Measurements from ENCODE around the gene CRCP.

The CRCP gene

DNA sequence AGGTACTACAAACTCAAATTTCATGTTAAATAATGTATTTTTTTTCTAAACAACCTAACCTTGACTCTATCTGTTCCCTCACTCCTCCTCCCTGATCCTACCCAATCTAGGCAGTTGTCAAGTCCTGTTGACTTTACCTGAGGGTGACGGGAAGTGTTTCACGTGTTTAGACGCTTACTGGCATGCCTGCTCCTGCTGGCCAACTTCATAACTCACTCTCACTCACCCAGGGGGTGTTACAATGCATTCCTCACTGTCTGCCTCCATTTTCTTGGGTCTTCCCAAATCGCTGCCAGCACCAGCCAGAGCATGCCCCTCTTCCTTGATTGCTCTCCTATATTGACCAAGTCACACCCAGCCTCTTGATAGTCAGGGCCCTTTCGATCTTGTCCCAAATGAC is 28.3 kb downstream of the CRCP start:
- H3K4me2 ChIP-seq (ENCODE audit: low read depth, low read length): no peak overlapping the region
- no peaks in the 10 kb centered on the region for H3K4me1 ChIP-seq (ENCODE audit: low read length)
- no peaks in the 10 kb centered on the region for H4K20me1 ChIP-seq (ENCODE audit: insufficient read depth, low read length)
- DNase-seq: no peak
- H3F3A ChIP-seq (ENCODE audit: insufficient read depth, low read length): no peaks in the 10 kb centered on the region
- H3K27ac ChIP-seq (ENCODE audit: low read length): no peak overlapping the region
- H3K9ac ChIP-seq (ENCODE audit: low read length): no peak overlapping the region
- no peak overlapping the region for H2AFZ ChIP-seq (ENCODE audit: low read length)
- H3K36me3 ChIP-seq (replicated peaks; ENCODE audit: insufficient read depth, low read length): peaks cover 18% of the 10 kb centered on the region
- no peaks in the 10 kb centered on the region for H3K27me3 ChIP-seq (replicated peaks; ENCODE audit: insufficient read depth, low read length)
- H3K9me2 ChIP-seq (replicated peaks; ENCODE audit: insufficient read depth, low read length): no peaks in the 10 kb centered on the region
- TF ChIP-seq EZH2phosphoT487 (IDR thresholded peaks at IDR 0.05; ENCODE audit: low read length) (no peak), EZH2 (optimal IDR thresholded peaks at IDR 0.05; ENCODE audit: low read depth, low read length) (no peak)
- TF ChIP-seq, protein P1, sequence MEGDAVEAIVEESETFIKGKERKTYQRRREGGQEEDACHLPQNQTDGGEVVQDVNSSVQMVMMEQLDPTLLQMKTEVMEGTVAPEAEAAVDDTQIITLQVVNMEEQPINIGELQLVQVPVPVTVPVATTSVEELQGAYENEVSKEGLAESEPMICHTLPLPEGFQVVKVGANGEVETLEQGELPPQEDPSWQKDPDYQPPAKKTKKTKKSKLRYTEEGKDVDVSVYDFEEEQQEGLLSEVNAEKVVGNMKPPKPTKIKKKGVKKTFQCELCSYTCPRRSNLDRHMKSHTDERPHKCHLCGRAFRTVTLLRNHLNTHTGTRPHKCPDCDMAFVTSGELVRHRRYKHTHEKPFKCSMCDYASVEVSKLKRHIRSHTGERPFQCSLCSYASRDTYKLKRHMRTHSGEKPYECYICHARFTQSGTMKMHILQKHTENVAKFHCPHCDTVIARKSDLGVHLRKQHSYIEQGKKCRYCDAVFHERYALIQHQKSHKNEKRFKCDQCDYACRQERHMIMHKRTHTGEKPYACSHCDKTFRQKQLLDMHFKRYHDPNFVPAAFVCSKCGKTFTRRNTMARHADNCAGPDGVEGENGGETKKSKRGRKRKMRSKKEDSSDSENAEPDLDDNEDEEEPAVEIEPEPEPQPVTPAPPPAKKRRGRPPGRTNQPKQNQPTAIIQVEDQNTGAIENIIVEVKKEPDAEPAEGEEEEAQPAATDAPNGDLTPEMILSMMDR (IDR thresholded peaks at IDR 0.05; ENCODE audit: low read length): no peak
- peaks cover 65% of the 10 kb centered on the region for H3K79me2 ChIP-seq (ENCODE audit: low read length)
- no peak overlapping the region for H3K4me3 ChIP-seq (ENCODE audit: low read length)
- H3K9me3 ChIP-seq (replicated peaks; ENCODE audit: insufficient read depth, low read length): no peaks in the 10 kb centered on the region

DNA sequence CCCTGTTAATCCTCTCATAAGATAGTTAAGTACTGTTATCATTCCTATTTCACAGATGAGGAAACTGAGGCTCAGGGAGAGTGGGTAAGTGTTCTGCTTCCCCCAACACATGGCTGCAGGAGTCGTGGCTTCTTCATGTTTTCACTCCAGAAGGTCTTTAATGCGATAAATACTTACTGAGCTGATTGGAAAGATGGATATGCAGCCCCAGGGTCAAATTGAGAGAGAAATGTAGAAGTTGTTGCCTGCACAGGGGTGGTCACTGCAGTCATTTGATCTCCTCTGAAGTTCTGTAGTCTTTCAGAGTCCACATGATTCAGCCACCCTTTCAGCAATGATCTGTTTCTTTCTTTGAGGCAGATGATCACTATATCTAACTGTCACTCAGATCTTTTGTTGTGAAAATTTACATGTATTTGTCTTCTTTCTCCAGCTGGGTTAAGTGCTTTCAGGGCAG is 29.3 kb downstream of the CRCP start:
- DNase-seq: no peak
- H3K4me2 ChIP-seq (ENCODE audit: low read depth, low read length): no peak overlapping the region
- H3F3A ChIP-seq (ENCODE audit: insufficient read depth, low read length): no peaks in the 10 kb centered on the region
- H3K9me2 ChIP-seq (replicated peaks; ENCODE audit: insufficient read depth, low read length): no peaks in the 10 kb centered on the region
- no peaks in the 10 kb centered on the region for H3K27me3 ChIP-seq (replicated peaks; ENCODE audit: insufficient read depth, low read length)
- H4K20me1 ChIP-seq (ENCODE audit: insufficient read depth, low read length): no peaks in the 10 kb centered on the region
- TF ChIP-seq, protein P1 (IDR thresholded peaks at IDR 0.05; ENCODE audit: low read length): no peak
- TF ChIP-seq EZH2 (optimal IDR thresholded peaks at IDR 0.05; ENCODE audit: low read depth, low read length) (no peak), EZH2phosphoT487 (IDR thresholded peaks at IDR 0.05; ENCODE audit: low read length) (no peak)
- no peak overlapping the region for H3K27ac ChIP-seq (ENCODE audit: low read length)
- peaks cover 18% of the 10 kb centered on the region for H3K36me3 ChIP-seq (replicated peaks; ENCODE audit: insufficient read depth, low read length)
- H3K9me3 ChIP-seq (replicated peaks; ENCODE audit: insufficient read depth, low read length): no peaks in the 10 kb centered on the region
- H3K4me3 ChIP-seq (ENCODE audit: low read length): no peak overlapping the region
- no peaks in the 10 kb centered on the region for H3K4me1 ChIP-seq (ENCODE audit: low read length)
- peaks cover 72% of the 10 kb centered on the region for H3K79me2 ChIP-seq (ENCODE audit: low read length)
- no peak overlapping the region for H2AFZ ChIP-seq (ENCODE audit: low read length)
- H3K9ac ChIP-seq (ENCODE audit: low read length): no peak overlapping the region

DNA sequence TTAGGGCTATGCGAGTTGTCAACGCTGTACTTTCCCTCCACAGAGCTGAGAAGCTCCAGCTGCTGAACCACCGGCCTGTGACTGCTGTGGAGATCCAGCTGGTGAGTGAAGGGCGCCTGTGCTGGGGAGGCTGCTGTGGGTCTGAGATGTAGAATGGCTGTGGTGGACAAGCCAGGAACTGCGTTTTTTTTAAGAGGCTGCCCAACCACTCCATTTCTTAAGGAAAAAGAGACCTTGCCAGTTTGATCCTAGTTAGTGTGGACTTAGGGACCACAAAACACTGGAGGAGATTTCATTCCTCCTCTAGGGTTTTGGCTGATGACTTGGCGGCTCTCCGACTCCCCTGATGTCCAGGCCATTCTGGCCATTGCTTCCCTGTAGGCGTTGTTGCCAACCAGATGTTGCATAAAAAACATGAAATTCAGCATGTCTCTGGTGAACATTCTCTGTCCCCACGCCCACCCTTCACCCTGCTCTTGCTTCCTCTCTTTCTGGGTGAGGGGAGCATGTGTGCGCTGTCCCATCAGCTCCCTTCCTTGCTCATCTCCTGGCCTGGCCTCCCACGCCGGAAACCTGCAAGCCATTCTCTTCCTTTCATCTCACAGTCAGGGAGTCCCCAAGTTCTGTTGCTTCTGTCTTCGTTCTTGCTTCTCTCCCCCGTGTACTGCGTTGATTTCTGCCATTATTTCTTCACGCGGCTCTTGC is 30.9 kb downstream of the CRCP start:
- no peaks in the 10 kb centered on the region for H3K9me3 ChIP-seq (replicated peaks; ENCODE audit: insufficient read depth, low read length)
- no peaks in the 10 kb centered on the region; the same call in 1 of the 2 replicates for H3F3A ChIP-seq (ENCODE audit: insufficient read depth, low read length)
- no peak overlapping the region for H3K4me3 ChIP-seq (ENCODE audit: low read length)
- H3K9me2 ChIP-seq (replicated peaks; ENCODE audit: insufficient read depth, low read length): no peaks in the 10 kb centered on the region
- H3K4me1 ChIP-seq (ENCODE audit: low read length): peaks cover 4% of the 10 kb centered on the region
- no peaks in the 10 kb centered on the region for H3K27me3 ChIP-seq (replicated peaks; ENCODE audit: insufficient read depth, low read length)
- DNase-seq: no peak
- H3K4me2 ChIP-seq (ENCODE audit: low read depth, low read length): no peak overlapping the region
- H3K36me3 ChIP-seq (replicated peaks; ENCODE audit: insufficient read depth, low read length): peaks cover 18% of the 10 kb centered on the region
- no peak overlapping the region for H3K9ac ChIP-seq (ENCODE audit: low read length)
- H3K27ac ChIP-seq (ENCODE audit: low read length): no peak overlapping the region
- H3K79me2 ChIP-seq (ENCODE audit: low read length): peaks cover 71% of the 10 kb centered on the region
- no peaks in the 10 kb centered on the region for H4K20me1 ChIP-seq (ENCODE audit: insufficient read depth, low read length)
- no peak overlapping the region for H2AFZ ChIP-seq (ENCODE audit: low read length)
- TF ChIP-seq EZH2phosphoT487 (IDR thresholded peaks at IDR 0.05; ENCODE audit: low read length) (no peak), EZH2 (optimal IDR thresholded peaks at IDR 0.05; ENCODE audit: low read depth, low read length) (no peak)
- TF ChIP-seq, protein P1 (IDR thresholded peaks at IDR 0.05; ENCODE audit: low read length): no peak

All from MM.1S (cell line).